HepG2 (cell line): ENCODE measurements around the gene SYNGAP1. TPM values are rescaled to one million over a fixed set of nuclear protein-coding genes. Genes with fewer than 3 reads are reported as not detected.

Source experiments
- ATF3 ChIP-seq: sonication (generic); formaldehyde crosslinking; IDR thresholded peaks from 2 replicates; pipeline ENCODE4 v1.4.0; 2020; ENCODE audit warnings: missing genetic modification reagents
- DR1 ChIP-seq: sonication (generic); formaldehyde crosslinking; IDR thresholded peaks from 2 replicates; pipeline ENCODE4 v1.8.0; 2021; ENCODE audit warnings: mild to moderate bottlenecking, missing genetic modification reagents, inconsistent platforms
- EEA1 ChIP-seq: sonication (generic); formaldehyde crosslinking; IDR thresholded peaks from 2 replicates; pipeline ENCODE4 v1.5.1; 2020; ENCODE audit warnings: mild to moderate bottlenecking, missing genetic modification reagents, borderline replicate concordance
- EZH2 ChIP-seq: conservative IDR thresholded peaks from 2 replicates; pipeline ENCODE4 v1.6.1; 2012; ENCODE audit warnings: mild to moderate bottlenecking, low read depth, low read length, moderate library complexity
- GPBP1L1 ChIP-seq: sonication (generic); formaldehyde crosslinking; IDR thresholded peaks from 2 replicates; pipeline ENCODE4 v1.5.0; 2020; ENCODE audit warnings: mild to moderate bottlenecking, missing genetic modification reagents
- HMGA1 ChIP-seq: sonication (generic); formaldehyde crosslinking; conservative IDR thresholded peaks from 2 replicates; pipeline ENCODE4 v1.4.0; 2020; ENCODE audit warnings: missing genetic modification reagents
- HNF1A ChIP-seq, 2 experiments: sonication (generic) in 1 of 2; formaldehyde crosslinking in 1 of 2; IDR thresholded peaks; 2 replicates each; pipeline versions ENCODE4 v1.4.0 to v1.6.1; 2016 to 2020; ENCODE audit warnings: borderline replicate concordance in 1 of 2, low read depth in 1 of 2, mild to moderate bottlenecking in 1 of 2, missing genetic modification reagents in 1 of 2
- KMT2B ChIP-seq: IDR thresholded peaks from 2 replicates; pipeline ENCODE4 v1.6.1; 2016; ENCODE audit warnings: missing genetic modification reagents, missing compliant biosample characterization
- NFE2 ChIP-seq: sonication (generic); formaldehyde crosslinking; IDR thresholded peaks from 2 replicates; pipeline ENCODE4 v1.4.0; 2020; ENCODE audit warnings: missing genetic modification reagents
- RELA ChIP-seq: sonication (generic); formaldehyde crosslinking; IDR thresholded peaks from 2 replicates; pipeline ENCODE4 v1.4.0; 2020; ENCODE audit warnings: missing genetic modification reagents
- THAP8 ChIP-seq: sonication (generic); formaldehyde crosslinking; IDR thresholded peaks from 2 replicates; pipeline ENCODE4 v1.5.1; 2020; ENCODE audit warnings: missing genetic modification reagents, mild to moderate bottlenecking, borderline replicate concordance
- ZMAT3 ChIP-seq: sonication (generic); formaldehyde crosslinking; conservative IDR thresholded peaks from 2 replicates; pipeline ENCODE4 v1.7.0; 2021; ENCODE audit warnings: missing genetic modification reagents
- ZNF224 ChIP-seq: sonication (generic); formaldehyde crosslinking; IDR thresholded peaks from 2 replicates; pipeline ENCODE4 v1.5.0; 2020; ENCODE audit warnings: mild to moderate bottlenecking, missing genetic modification reagents
- ZNF282 ChIP-seq: fragments of 450-650 bp; IDR thresholded peaks from 2 replicates; pipeline ENCODE4 v1.6.1; 2018; ENCODE audit not compliant: partially characterized antibody
- ZNF34 ChIP-seq: sonication (generic); formaldehyde crosslinking; IDR thresholded peaks from 2 replicates; pipeline ENCODE4 v1.4.0; 2020; ENCODE audit warnings: mild to moderate bottlenecking, missing genetic modification reagents, borderline replicate concordance
- ZNF446 ChIP-seq: sonication (generic); formaldehyde crosslinking; IDR thresholded peaks from 2 replicates; pipeline ENCODE4 v1.5.0; 2020; ENCODE audit warnings: mild to moderate bottlenecking, missing genetic modification reagents
- ZNF777 ChIP-seq: sonication (generic); formaldehyde crosslinking; IDR thresholded peaks from 2 replicates; pipeline ENCODE4 v1.4.0; 2020; ENCODE audit warnings: missing genetic modification reagents
- ZNF800 ChIP-seq: sonication (generic); formaldehyde crosslinking; IDR thresholded peaks from 2 replicates; pipeline ENCODE4 v1.4.0; 2020; ENCODE audit warnings: missing genetic modification reagents
- polyA plus RNA-seq, 8 experiments: library from polyadenylated mRNA; depleted of rRNA in 3 of 8; stranded (reverse) in 7 of 8; unstranded in 1 of 8; fragments of >200 nt; fragmentation: Illumina TruSeq in 4 of 8; extraction: Trizol in 4 of 8; gene quantifications; 2 replicates each; pipeline versions ENCODE4 v1.2.1 to v1.2.3, GENCODE V29; 2011 to 2016; ENCODE audit warnings: low read depth in 4 of 8, missing spikeins in 1 of 8, mixed read lengths in 1 of 8; ENCODE audit not compliant: insufficient read depth in 1 of 8
- total RNA-seq, 5 experiments: library from RNA; depleted of rRNA; stranded (reverse); fragments of >200 nt; fragmentation: Illumina TruSeq; extraction: Trizol; gene quantifications; 2 replicates each; pipeline ENCODE4 v1.2.3, GENCODE V29; 2016; ENCODE audit warnings: low read depth in 1 of 5

SYNGAP1 gene
- total and polyA plus RNA-seq, 2 of the 13 experiments (the other 11 are each of a cell fraction or from before 2014, with no cell fraction given) = 0.75 to 1.1 TPM

- TF ChIP-seq ZNF800 (peak; percentile 40; the same call in 1 of the 2 replicates), ZNF777 (CRISPR knock-in tag) (peak; percentile 41), ATF3 (CRISPR knock-in tag) (peak; percentile 29; the same call in 1 of the 2 replicates), THAP8 (peak; percentile 100), ZNF34 (CRISPR knock-in tag) (0 out of 2 replicates have a peak, but pooled peaks have one; percentile 51), RELA (CRISPR knock-in tag) (no peak; the same call in 1 of the 2 replicates), HMGA1 (no peak), GPBP1L1 (CRISPR knock-in tag) (no peak), NFE2 (CRISPR knock-in tag) (no peak), ZNF224 (CRISPR knock-in tag) (peak; percentile 91; the same call in 1 of the 2 replicates), KMT2B (CRISPR knock-in tag) (peak; percentile 84), DR1 (CRISPR knock-in tag) (peak; percentile 76), EZH2 (no peak), ZNF446 (no peak), HNF1A (IDR thresholded peaks at IDR 0.05; ENCODE audit: low read depth) (no peak), HNF1A (CRISPR knock-in tag; IDR thresholded peaks at IDR 0.05; ENCODE audit: borderline replicate concordance) (peak; percentile 72; the same call in 1 of the 2 replicates), EEA1 (no peak), ZMAT3 (CRISPR knock-in tag) (0 out of 2 replicates have a peak, but pooled peaks have one; percentile 9), ZNF282 (no peak)
Measured at GRCh38 chr6:33417903-33418689, 1.8 kb upstream of the SYNGAP1 start, which contains the start of gene CUTA (continued).
